ENCODE results near the gene ERICH2. TPM values are rescaled to one million over a fixed set of nuclear protein-coding genes. Genes with fewer than 3 reads are reported as not detected.

ERICH2 gene
- total RNA-seq, 1 donor from 2014 or later = 8.5 TPM

- intact Hi-C loops (cut with DNase I) = no loop called here
- H3K9me3 ChIP-seq = no peaks in the 10 kb centered on the region
- no peak for TF ChIP-seq CTCF (IDR thresholded peaks at IDR 0.05)
Observed at GRCh38 chr2:170763232-170763631, 6.9 kb upstream of the ERICH2 start.

GRCh38 chr2:170764880-170765261 lies 5.3 kb upstream of the ERICH2 start:
- Histone ChIP-seq H3K4me3 (no peak overlapping the region), H3K4me1 (peaks cover 13% of the 10 kb centered on the region), H3K27me3 (ENCODE audit: low read depth) (no peaks in the 10 kb centered on the region), H3K36me3 (no peaks in the 10 kb centered on the region), H3K27ac (no peak overlapping the region), H3K9me3 (no peaks in the 10 kb centered on the region)
- ATAC-seq (no peak), DNase-seq (no peak)
- TF ChIP-seq CTCF (IDR thresholded peaks at IDR 0.05) = no peak
- intact Hi-C loops (cut with DNase I) = no loop called here

More at GRCh38 chr2:170763232-170763631, 6.9 kb upstream of the ERICH2 start:
- H3K36me3 ChIP-seq = no peaks in the 10 kb centered on the region
- DNase-seq (no peak), ATAC-seq (no peak)
- H3K4me1 ChIP-seq = peaks cover 13% of the 10 kb centered on the region
- H3K27ac ChIP-seq = no peak overlapping the region
- H3K27me3 ChIP-seq (ENCODE audit: low read depth) = no peaks in the 10 kb centered on the region
- H3K4me3 ChIP-seq = no peak overlapping the region

GRCh38 chr2:170766693-170767092 lies 3.5 kb upstream of the ERICH2 start:
- Histone ChIP-seq H3K27me3 (ENCODE audit: low read depth) (no peaks in the 10 kb centered on the region), H3K4me3 (no peak overlapping the region), H3K36me3 (no peaks in the 10 kb centered on the region), H3K9me3 (no peaks in the 10 kb centered on the region), H3K27ac (no peak overlapping the region), H3K4me1 (peaks cover 13% of the 10 kb centered on the region)
- intact Hi-C loops (cut with DNase I) = no loop called here
- no peak for DNase-seq
- no peak for TF ChIP-seq CTCF (IDR thresholded peaks at IDR 0.05)
- peak in 1 of 2 donors; percentile 58 for ATAC-seq

- Histone ChIP-seq H3K27me3 (ENCODE audit: low read depth) (no peaks in the 10 kb centered on the region), H3K4me1 (peaks cover 3% of the 10 kb centered on the region), H3K27ac (peak overlapping the region; percentile 79), H3K4me3 (peak overlapping the region; percentile 70), H3K9me3 (no peaks in the 10 kb centered on the region), H3K36me3 (no peaks in the 10 kb centered on the region)
- TF ChIP-seq CTCF (IDR thresholded peaks at IDR 0.05) = no peak
- DNase-seq (peak; percentile 87), ATAC-seq (peak; percentile 95 to 97)
- intact Hi-C loops (cut with DNase I) = no loop called here
Observed at GRCh38 chr2:170770606-170771420, 635 bp downstream of the ERICH2 start.

GRCh38 chr2:170771421-170771937 lies 1.3 kb downstream of the ERICH2 start:
- no peaks in the 10 kb centered on the region for H3K27me3 ChIP-seq (ENCODE audit: low read depth)
- no peak for TF ChIP-seq CTCF (IDR thresholded peaks at IDR 0.05)
- H3K4me1 ChIP-seq = no peaks in the 10 kb centered on the region
- intact Hi-C loops (cut with DNase I) = no loop called here
- no peaks in the 10 kb centered on the region for H3K9me3 ChIP-seq
- H3K4me3 ChIP-seq = peak overlapping the region; percentile 70
- H3K27ac ChIP-seq = peak overlapping the region; percentile 79
- H3K36me3 ChIP-seq = no peaks in the 10 kb centered on the region
- DNase-seq (no peak), ATAC-seq (no peak)
